ENCODE results near the gene AMY1A.
"Not testable (repeated sequence)": the region's sequence is repeated elsewhere in the genome, so short reads cannot be mapped to it uniquely, and the experiment has no call there.

The AMY1A gene

GRCh38 chr1:103655460-103655859 lies at the start of gene AMY1A:
Gene AMY1A (plus strand): TSS chr1:103655760. CDS start chr1:103656331, 571 bp downstream.
- DNase-seq: not testable (repeated sequence)

- DNase-seq: no peak
These were observed 39.2 kb upstream of the AMY1A start for GRCh38 chr1:103616362-103616761.

- not testable (repeated sequence) for DNase-seq
These were observed 38.5 kb upstream of the AMY1A start, which contains the start of gene AMY2A for GRCh38 chr1:103616994-103617477. Gene AMY2A (plus strand): TSS chr1:103617427. CDS start chr1:103617441, 14 bp downstream.

GRCh38 chr1:103627436-103627835 lies 28.1 kb upstream of the AMY1A start:
- not testable (repeated sequence) for DNase-seq

GRCh38 chr1:103641194-103641593 lies 14.4 kb upstream of the AMY1A start:
- DNase-seq: not testable (repeated sequence)

GRCh38 chr1:103643908-103644307 lies 11.7 kb upstream of the AMY1A start:
- not testable (repeated sequence) for DNase-seq

- not testable (repeated sequence) for DNase-seq
These were observed 5.3 kb upstream of the AMY1A start for GRCh38 chr1:103650305-103650704.

GRCh38 chr1:103650889-103651288 lies 4.7 kb upstream of the AMY1A start:
- DNase-seq: not testable (repeated sequence)

- DNase-seq: not testable (repeated sequence)
These were observed 1.4 kb upstream of the AMY1A start for GRCh38 chr1:103654133-103654532.

- not testable (repeated sequence) for DNase-seq
These were observed 20.8 kb downstream of the AMY1A start for GRCh38 chr1:103676335-103676734.

GRCh38 chr1:103696110-103696509 lies 40.5 kb downstream of the AMY1A start, which contains the start of gene AMY1B:
Gene AMY1B (minus strand): TSS chr1:103696210. CDS start chr1:103695639, 571 bp downstream.
- not testable (repeated sequence) for DNase-seq

- not testable (repeated sequence) for DNase-seq
These were observed 41.9 kb downstream of the AMY1A start for GRCh38 chr1:103697430-103697829.

- DNase-seq: not testable (repeated sequence)
These were observed 45.1 kb downstream of the AMY1A start for GRCh38 chr1:103700669-103701068.

- not testable (repeated sequence) for DNase-seq
These were observed 45.7 kb downstream of the AMY1A start for GRCh38 chr1:103701256-103701655.

- DNase-seq: not testable (repeated sequence)
These were observed 52.1 kb downstream of the AMY1A start for GRCh38 chr1:103707670-103708069.

GRCh38 chr1:103710381-103710780 lies 54.8 kb downstream of the AMY1A start:
- not testable (repeated sequence) for DNase-seq

Data from CD4-positive, alpha-beta T cell treated with Interleukin-4 for 4 hours (primary cell).